PFSK-1 (cell line): ENCODE data around the gene PKMYT1.

Experiments used
- REST ChIP-seq, 2 experiments: IDR thresholded peaks; 2 replicates each; pipeline versions ENCODE4 v1.6.1 to v1.8.0; 2011 to 2012; ENCODE audit warnings: low read depth in 2 of 2, low read length in 2 of 2, control low read depth in 1 of 2, inconsistent platforms in 1 of 2, mild to moderate bottlenecking in 1 of 2, moderate library complexity in 1 of 2; ENCODE audit not compliant: insufficient read depth in 1 of 2
- SIN3A ChIP-seq: IDR thresholded peaks from 2 replicates; pipeline ENCODE4 v1.6.1; 2012; ENCODE audit warnings: mild to moderate bottlenecking, low read length, moderate library complexity, borderline replicate concordance; ENCODE audit not compliant: insufficient read depth
- TAF1 ChIP-seq: IDR thresholded peaks from 2 replicates; pipeline ENCODE4 v1.6.1; 2012; ENCODE audit warnings: low read length, control low read depth, borderline replicate concordance; ENCODE audit not compliant: insufficient read depth

GRCh38 chr16:2937170-2937569, 43.1 kb downstream of the PKMYT1 start:
- TF ChIP-seq SIN3A (no peak), REST (IDR thresholded peaks at IDR 0.05; ENCODE audit: insufficient read depth in 1 of 2, low read depth in 2 of 2, low read length in 2 of 2) (no peak), TAF1 (no peak)
